CD14-positive monocyte (primary cell): Measurements from ENCODE around the gene TGFBR3. TPM values are rescaled to one million over a fixed set of nuclear protein-coding genes. Genes with fewer than 3 reads are reported as not detected.

Source experiments
- DNase-seq, 3 donors: peaks; one replicate each; pipeline ENCODE4 v3.0.0-alpha.2; 2011 to 2022
- H2AFZ ChIP-seq: 2 replicates; pipeline ENCODE4 v1.6.0; 2012; ENCODE audit warnings: mild to moderate bottlenecking, low read depth, low read length, inconsistent platforms; ENCODE audit not compliant: insufficient read depth, poor library complexity, severe bottlenecking
- H3K27ac ChIP-seq, 2 donors: 1 replicate in 1 of 2; 2 replicates in 1 of 2; pipeline ENCODE4 v1.5.1; 2012 to 2013; ENCODE audit warnings: low read length in 2 of 2, control low read depth in 1 of 2, inconsistent platforms in 1 of 2, low read depth in 1 of 2, mild to moderate bottlenecking in 1 of 2
- H3K27me3 ChIP-seq, 2 donors: one replicate each; pipeline versions ENCODE4 v1.6.0 to v1.6.1; 2011 to 2013; ENCODE audit warnings: low read length in 2 of 2; ENCODE audit not compliant: control insufficient read depth in 2 of 2, insufficient read depth in 2 of 2
- H3K36me3 ChIP-seq, 2 donors: replicated peaks in 1 of 2; 1 replicate in 1 of 2; 2 replicates in 1 of 2; pipeline versions ENCODE4 v1.5.1 to v1.6.1; 2012 to 2013; ENCODE audit warnings: low read length in 2 of 2, control low read depth in 1 of 2, inconsistent platforms in 1 of 2, mild to moderate bottlenecking in 1 of 2; ENCODE audit not compliant: insufficient read depth in 2 of 2, control insufficient read depth in 1 of 2
- H3K4me1 ChIP-seq, 2 donors: 1 replicate in 1 of 2; 2 replicates in 1 of 2; pipeline versions ENCODE4 v1.5.1 to v1.6.1; 2012 to 2013; ENCODE audit warnings: low read length in 2 of 2, control low read depth in 1 of 2, inconsistent platforms in 1 of 2, mild to moderate bottlenecking in 1 of 2, moderate library complexity in 1 of 2; ENCODE audit not compliant: insufficient read depth in 2 of 2, control insufficient read depth in 1 of 2
- H3K4me2 ChIP-seq: replicated peaks from 2 replicates; pipeline ENCODE3; 2012; ENCODE audit warnings: low read length, moderate library complexity, mild to moderate bottlenecking; ENCODE audit not compliant: poor library complexity, severe bottlenecking; ENCODE audit errors: extremely low read depth
- H3K4me3 ChIP-seq, 3 experiments: fragments of 200-600 bp in 1 of 3; sonication (generic) in 1 of 3; replicated peaks in 1 of 3; 1 replicate in 2 of 3; 2 replicates in 1 of 3; pipeline ENCODE4 v1.5.1; 2011 to 2013; ENCODE audit warnings: low read length in 3 of 3, mild to moderate bottlenecking in 3 of 3, control low read depth in 2 of 3, low read depth in 2 of 3, inconsistent platforms in 1 of 3, moderate library complexity in 1 of 3
- H3K79me2 ChIP-seq: 2 replicates; pipeline ENCODE4 v1.6.0; 2012; ENCODE audit warnings: mild to moderate bottlenecking, control low read depth, inconsistent platforms, low read length, moderate library complexity; ENCODE audit not compliant: insufficient read depth
- H3K9ac ChIP-seq: 2 replicates; pipeline ENCODE4 v1.6.0; 2017; ENCODE audit warnings: low read length, mild to moderate bottlenecking; ENCODE audit not compliant: insufficient read depth, poor library complexity, severe bottlenecking
- H3K9me3 ChIP-seq, 2 donors: replicated peaks in 1 of 2; 1 replicate in 1 of 2; 2 replicates in 1 of 2; pipeline versions ENCODE4 v1.5.1 to v1.6.1; 2012 to 2013; ENCODE audit warnings: low read length in 2 of 2, control low read depth in 1 of 2; ENCODE audit not compliant: control insufficient read depth in 1 of 2, insufficient read depth in 1 of 2
- H4K20me1 ChIP-seq: 2 replicates; pipeline ENCODE4 v1.6.0; 2012; ENCODE audit warnings: mild to moderate bottlenecking, low read length, control low read depth, moderate library complexity; ENCODE audit not compliant: insufficient read depth
- H3K27ac Mint-ChIP-seq, 7 donors: one replicate each; pipeline ENCODE4 v1.8.0; 2020; ENCODE audit warnings: mild to moderate bottlenecking in 7 of 7, mixed read lengths in 7 of 7, moderate library complexity in 6 of 7, inconsistent platforms in 2 of 7
- H3K27me3 Mint-ChIP-seq, 3 donors: one replicate each; pipeline ENCODE4 v1.8.0; 2021 to 2022; ENCODE audit warnings: low read depth in 3 of 3, mild to moderate bottlenecking in 3 of 3, mixed read lengths in 3 of 3, moderate library complexity in 3 of 3, inconsistent platforms in 1 of 3
- H3K36me3 Mint-ChIP-seq, 2 donors: one replicate each; pipeline ENCODE4 v1.8.0; 2020; ENCODE audit warnings: mixed read lengths in 2 of 2, inconsistent platforms in 1 of 2, mild to moderate bottlenecking in 1 of 2
- H3K4me1 Mint-ChIP-seq: one replicate; pipeline ENCODE4 v1.8.0; 2020; ENCODE audit warnings: mild to moderate bottlenecking, mixed read lengths
- H3K4me3 Mint-ChIP-seq, 2 donors: one replicate each; pipeline ENCODE4 v1.8.0; 2020; ENCODE audit warnings: mild to moderate bottlenecking in 2 of 2, mixed read lengths in 2 of 2, moderate library complexity in 1 of 2
- H3K9me3 Mint-ChIP-seq, 7 donors: one replicate each; pipeline ENCODE4 v1.8.0; 2020 to 2022; ENCODE audit warnings: mixed read lengths in 7 of 7, mild to moderate bottlenecking in 6 of 7, moderate library complexity in 6 of 7, inconsistent platforms in 2 of 7
- WGBS: methylation state at CpG from one replicate; pipeline ENCODE4 v1.1.5; 2013; ENCODE audit warnings: missing lambda C conversion rate; ENCODE audit not compliant: insufficient coverage; 5-methylcytosine and 5-hydroxymethylcytosine counted together
- intact Hi-C, 2 donors: fragments of 100-400 bp; cut with micrococcal nuclease; formaldehyde crosslinking; loops; one replicate each; pipeline versions ENCODE4 v1.15.0 to v1.15.1; 2023
- polyA plus RNA-seq, 3 donors: library from polyadenylated mRNA; depleted of rRNA in 1 of 3; unstranded in 2 of 3; stranded (reverse) in 1 of 3; fragments of 300-500 nt in 2 of 3; fragments of >200 nt in 1 of 3; fragmentation: Illumina TruSeq in 2 of 3; gene quantifications; 1 replicate in 2 of 3; 2 replicates in 1 of 3; pipeline ENCODE4 v1.2.3, GENCODE V29; 2012 to 2021
- TF ChIP-seq, protein P1 (sequence below): fragments of 200-600 bp; IDR thresholded peaks from one replicate; pipeline ENCODE4 v1.8.0; 2022; ENCODE audit warnings: antibody characterized with exemption, mild to moderate bottlenecking

Gene TGFBR3
- polyA plus RNA-seq, 3 donors, result 0.09 to 0.28 (median 0.20) TPM

GRCh38 chr1:91847851-91848250, 38.1 kb downstream of the TGFBR3 start:
- Histone ChIP-seq H3K9me3 (no peaks in the 10 kb centered on the region), H3K4me2 (no peak overlapping the region), H3K79me2 (no peaks in the 10 kb centered on the region), H2AFZ (no peak overlapping the region), H3K36me3 (no peaks in the 10 kb centered on the region), H3K9ac (no peak overlapping the region), H4K20me1 (no peaks in the 10 kb centered on the region), H3K4me3 (no peak overlapping the region), H3K27me3 (no peaks in the 10 kb centered on the region), H3K4me1 (no peaks in the 10 kb centered on the region), H3K27ac (no peak overlapping the region)
- intact Hi-C loops, result no loop called here
- no CpG with 5 or more reads among the region's 2 CpGs for WGBS
- DNase-seq, result no peak
- Mint-ChIP-seq H3K27ac (no peak overlapping the region), H3K27me3 (peaks cover 2% of the 10 kb centered on the region in 3 donors), H3K9me3 (peaks cover 0 to 2% (median 0%) of the 10 kb centered on the region in 7 donors), H3K4me3 (no peak overlapping the region), H3K4me1 (peaks cover 4% of the 10 kb centered on the region), H3K36me3 (no peaks in the 10 kb centered on the region)
- TF ChIP-seq, protein P1, sequence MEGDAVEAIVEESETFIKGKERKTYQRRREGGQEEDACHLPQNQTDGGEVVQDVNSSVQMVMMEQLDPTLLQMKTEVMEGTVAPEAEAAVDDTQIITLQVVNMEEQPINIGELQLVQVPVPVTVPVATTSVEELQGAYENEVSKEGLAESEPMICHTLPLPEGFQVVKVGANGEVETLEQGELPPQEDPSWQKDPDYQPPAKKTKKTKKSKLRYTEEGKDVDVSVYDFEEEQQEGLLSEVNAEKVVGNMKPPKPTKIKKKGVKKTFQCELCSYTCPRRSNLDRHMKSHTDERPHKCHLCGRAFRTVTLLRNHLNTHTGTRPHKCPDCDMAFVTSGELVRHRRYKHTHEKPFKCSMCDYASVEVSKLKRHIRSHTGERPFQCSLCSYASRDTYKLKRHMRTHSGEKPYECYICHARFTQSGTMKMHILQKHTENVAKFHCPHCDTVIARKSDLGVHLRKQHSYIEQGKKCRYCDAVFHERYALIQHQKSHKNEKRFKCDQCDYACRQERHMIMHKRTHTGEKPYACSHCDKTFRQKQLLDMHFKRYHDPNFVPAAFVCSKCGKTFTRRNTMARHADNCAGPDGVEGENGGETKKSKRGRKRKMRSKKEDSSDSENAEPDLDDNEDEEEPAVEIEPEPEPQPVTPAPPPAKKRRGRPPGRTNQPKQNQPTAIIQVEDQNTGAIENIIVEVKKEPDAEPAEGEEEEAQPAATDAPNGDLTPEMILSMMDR, result no peak

GRCh38 chr1:91846639-91847013, 39.3 kb downstream of the TGFBR3 start:
- Mint-ChIP-seq H3K4me3 (no peak overlapping the region), H3K36me3 (no peaks in the 10 kb centered on the region), H3K9me3 (peaks cover 0 to 7% (median 3%) of the 10 kb centered on the region in 7 donors), H3K27ac (no peak overlapping the region), H3K27me3 (peaks cover 2 to 5% (median 2%) of the 10 kb centered on the region in 3 donors), H3K4me1 (peaks cover 4% of the 10 kb centered on the region)
- Histone ChIP-seq H4K20me1 (no peaks in the 10 kb centered on the region), H3K27ac (no peak overlapping the region), H3K9me3 (no peaks in the 10 kb centered on the region), H3K4me1 (no peaks in the 10 kb centered on the region), H3K4me3 (no peak overlapping the region), H2AFZ (no peak overlapping the region), H3K36me3 (no peaks in the 10 kb centered on the region), H3K79me2 (no peaks in the 10 kb centered on the region), H3K4me2 (no peak overlapping the region), H3K9ac (no peak overlapping the region), H3K27me3 (no peaks in the 10 kb centered on the region)
- whole genome bisulfite sequencing, result 60% methylated on average over 1 of the region's 2 CpGs
- TF ChIP-seq, protein P1, result no peak
- intact Hi-C loops, result no loop called here
- DNase-seq, result no peak
